GM19438 (cell line): ENCODE data around the gene ARHGAP26.

Source experiments
- ATAC-seq: cut with Tn5 transposase; IDR thresholded peaks from one replicate; pipeline ENCODE4 v1.9.1; 2021; ENCODE audit warnings: low read depth; ENCODE audit not compliant: unreplicated experiment

The ARHGAP26 gene

DNA sequence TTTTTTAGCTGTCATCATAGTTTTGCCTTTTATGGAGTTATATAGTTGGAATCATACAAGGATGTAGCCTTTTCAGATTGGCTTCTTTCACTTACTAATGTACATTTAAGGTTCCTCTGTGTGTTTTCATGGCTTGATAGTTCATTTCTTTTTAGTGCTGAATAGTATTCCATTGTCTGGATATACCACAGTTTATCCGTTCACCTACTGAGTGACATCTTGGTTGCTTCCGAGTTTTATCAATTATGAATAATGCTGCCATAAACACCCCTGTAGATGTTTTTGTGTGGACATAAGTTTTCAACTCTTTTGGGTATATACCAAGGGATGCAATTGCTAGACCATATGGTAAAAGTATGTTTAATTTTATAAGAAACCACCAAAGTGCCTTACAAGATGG is 497.0 kb downstream of the ARHGAP26 start:
- no peak for ATAC-seq

DNA sequence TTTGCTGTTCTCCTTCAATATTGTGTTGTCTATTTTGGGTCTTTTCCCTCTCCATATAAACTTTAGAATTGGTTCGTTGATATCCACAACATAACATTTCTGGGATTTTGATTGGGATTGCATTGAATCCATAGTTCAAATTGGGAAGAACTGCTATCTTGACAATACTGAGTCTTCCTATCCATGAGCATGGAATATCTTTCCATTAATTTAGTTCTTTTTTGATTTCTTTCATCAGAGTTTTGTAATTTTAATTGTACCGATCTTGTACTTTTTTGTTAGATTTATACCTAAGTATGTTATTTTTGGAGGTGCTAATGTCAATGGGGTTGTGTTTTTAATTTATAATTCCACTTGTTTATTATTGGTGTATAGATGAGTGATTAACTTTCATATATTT is 498.2 kb downstream of the ARHGAP26 start:
- ATAC-seq: no peak

- ATAC-seq: no peak
These were observed 501.3 kb downstream of the ARHGAP26 start for GRCh38 chr5:143271431-143271830.

DNA sequence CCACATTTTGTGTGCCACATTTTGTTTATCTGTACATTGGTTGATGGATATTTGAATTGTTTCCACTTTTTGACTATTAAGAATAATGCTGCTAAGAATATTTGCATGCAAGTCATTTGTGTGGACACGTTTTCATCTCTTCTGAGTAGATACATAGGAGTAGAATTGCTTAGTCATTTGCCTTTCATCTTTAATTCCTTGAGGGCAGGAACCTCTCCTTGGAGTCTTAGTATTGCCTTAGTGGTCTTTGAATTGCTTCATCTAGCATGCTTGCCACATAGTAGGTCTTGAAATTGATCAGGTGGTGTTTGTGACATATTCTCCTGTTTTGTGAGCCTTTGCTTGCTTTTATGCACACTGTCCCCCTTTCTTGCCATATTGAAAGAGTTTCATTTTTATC is 504.8 kb downstream of the ARHGAP26 start:
- no peak for ATAC-seq

GRCh38 chr5:143275512-143276363 is 505.6 kb downstream of the ARHGAP26 start:
- ATAC-seq: no peak

DNA sequence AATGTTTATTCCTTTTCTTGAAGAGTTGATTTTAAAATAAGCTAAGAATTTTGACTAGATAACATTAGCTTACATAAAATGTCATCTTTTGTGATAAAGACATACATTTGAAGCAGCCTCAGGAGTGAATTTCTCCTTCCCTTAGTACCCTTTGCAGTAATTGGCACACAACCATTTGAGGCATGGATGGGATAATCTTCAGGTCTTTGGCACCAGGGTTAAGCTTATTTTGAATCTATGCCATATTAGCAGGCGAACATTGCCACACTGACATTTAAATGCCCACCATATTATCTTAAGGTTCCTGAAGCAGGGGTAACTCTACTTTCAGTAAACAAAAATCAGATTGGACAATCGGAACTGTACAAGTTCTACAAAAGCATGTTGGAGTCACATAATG is 507.4 kb downstream of the ARHGAP26 start:
- ATAC-seq: no peak
